AG10803 (cell line): Measurements from ENCODE around the gene KLHL17.

ENCODE experiments used
- DNase-seq: peaks from one replicate; pipeline ENCODE4 v3.0.0; 2010; ENCODE audit warnings: low read depth
- H3K4me3 ChIP-seq: 2 replicates; pipeline ENCODE4 v1.5.1; 2011; ENCODE audit warnings: mild to moderate bottlenecking, low read length, control low read depth
- TF ChIP-seq, protein P1 (sequence below): conservative IDR thresholded peaks from 2 replicates; pipeline ENCODE4 v1.5.1; 2011; ENCODE audit warnings: mild to moderate bottlenecking, low read length, control low read depth, inconsistent platforms

The KLHL17 gene

DNA sequence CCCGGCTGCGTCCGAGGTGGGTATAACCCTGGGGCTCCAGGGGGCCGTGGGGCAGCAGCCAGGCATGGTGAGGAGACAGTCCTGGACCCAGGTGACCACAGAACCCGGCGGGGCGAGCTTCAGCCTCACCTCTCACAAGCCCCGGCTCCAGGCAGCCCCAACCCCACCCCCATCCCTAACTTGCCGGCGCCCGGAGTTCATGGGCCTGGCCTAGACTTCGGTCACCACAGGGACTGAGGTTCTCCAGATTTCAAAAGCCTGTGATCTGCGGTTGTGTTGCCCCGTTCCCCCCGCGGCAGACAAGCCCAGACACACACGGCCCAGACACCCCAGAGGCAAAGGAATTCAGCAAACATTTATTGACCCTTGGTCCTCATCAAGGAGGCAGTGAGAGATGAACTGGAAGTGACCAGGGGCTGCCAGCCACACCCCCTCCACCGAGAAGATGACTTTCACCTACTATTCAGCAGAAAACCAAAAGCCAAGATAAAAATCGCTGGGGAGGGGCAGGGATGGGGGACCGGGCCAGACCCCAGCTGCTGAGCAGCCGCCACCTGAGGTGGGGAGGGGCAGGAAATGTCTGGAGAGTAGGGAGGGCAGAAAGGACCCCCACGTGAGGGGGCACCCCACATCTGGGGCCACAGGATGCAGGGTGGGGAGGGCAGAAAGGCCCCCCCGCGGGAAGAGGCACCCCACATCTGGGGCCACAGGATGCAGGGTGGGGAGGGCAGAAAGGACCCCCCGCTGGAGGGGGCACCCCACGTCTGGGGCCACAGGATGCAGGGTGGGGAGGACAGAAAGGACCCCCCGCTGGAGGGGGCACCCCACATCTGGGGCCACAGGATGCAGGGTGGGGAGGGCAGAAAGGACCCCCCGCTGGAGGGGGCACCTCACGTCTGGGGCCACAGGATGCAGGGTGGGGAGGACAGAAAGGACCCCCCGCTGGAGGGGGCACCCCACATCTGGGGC is 35.6 kb downstream of the KLHL17 start:
- no peak for DNase-seq
- H3K4me3 ChIP-seq, result no peak overlapping the region
- TF ChIP-seq, protein P1, sequence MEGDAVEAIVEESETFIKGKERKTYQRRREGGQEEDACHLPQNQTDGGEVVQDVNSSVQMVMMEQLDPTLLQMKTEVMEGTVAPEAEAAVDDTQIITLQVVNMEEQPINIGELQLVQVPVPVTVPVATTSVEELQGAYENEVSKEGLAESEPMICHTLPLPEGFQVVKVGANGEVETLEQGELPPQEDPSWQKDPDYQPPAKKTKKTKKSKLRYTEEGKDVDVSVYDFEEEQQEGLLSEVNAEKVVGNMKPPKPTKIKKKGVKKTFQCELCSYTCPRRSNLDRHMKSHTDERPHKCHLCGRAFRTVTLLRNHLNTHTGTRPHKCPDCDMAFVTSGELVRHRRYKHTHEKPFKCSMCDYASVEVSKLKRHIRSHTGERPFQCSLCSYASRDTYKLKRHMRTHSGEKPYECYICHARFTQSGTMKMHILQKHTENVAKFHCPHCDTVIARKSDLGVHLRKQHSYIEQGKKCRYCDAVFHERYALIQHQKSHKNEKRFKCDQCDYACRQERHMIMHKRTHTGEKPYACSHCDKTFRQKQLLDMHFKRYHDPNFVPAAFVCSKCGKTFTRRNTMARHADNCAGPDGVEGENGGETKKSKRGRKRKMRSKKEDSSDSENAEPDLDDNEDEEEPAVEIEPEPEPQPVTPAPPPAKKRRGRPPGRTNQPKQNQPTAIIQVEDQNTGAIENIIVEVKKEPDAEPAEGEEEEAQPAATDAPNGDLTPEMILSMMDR, result no peak

- TF ChIP-seq, protein P1, result no peak
- no peak for DNase-seq
Observed at GRCh38 chr1:996851-997712, 36.7 kb downstream of the KLHL17 start.

GRCh38 chr1:997713-997992 is 37.3 kb downstream of the KLHL17 start:
- no peak for DNase-seq
- TF ChIP-seq, protein P1, result no peak
- H3K4me3 ChIP-seq, result no peak overlapping the region

More at GRCh38 chr1:996851-997712, 36.7 kb downstream of the KLHL17 start:
- no peak overlapping the region for H3K4me3 ChIP-seq

DNA sequence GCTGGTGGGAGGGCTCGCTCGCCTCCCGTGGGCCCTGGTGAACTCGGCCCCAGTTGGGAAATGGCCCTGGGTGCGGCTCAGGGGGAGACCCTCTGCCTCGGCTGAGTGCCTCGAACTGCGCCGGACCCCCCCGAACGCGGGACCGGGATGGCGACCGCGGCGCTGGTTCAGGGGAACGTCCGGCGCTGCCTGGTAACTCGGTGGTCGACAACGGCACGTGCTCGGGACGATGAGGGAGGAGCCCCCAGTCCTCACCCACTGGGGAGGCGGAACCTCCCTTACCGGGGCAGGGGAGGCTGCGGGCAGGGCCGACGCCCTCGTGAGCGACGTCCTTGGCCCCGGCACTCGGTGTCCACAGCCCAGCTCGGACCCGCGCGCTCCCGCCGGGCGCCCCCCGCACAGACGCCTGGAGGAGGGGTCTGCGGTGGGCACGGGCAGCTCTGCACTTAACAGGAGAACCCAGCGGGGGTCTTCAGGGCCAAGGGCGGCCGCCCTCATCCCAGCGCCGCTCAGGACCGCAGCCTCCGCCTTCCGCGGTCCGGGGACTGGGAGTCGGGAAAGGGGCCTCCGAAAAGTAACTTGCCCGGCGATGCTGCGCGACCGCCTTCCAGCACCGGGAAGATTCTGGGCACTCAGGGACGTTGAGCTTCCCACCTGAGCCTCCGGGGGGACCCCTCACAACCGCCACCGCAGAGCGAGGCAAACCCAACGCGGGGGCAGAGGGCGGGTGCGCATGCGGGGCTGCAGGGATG is 37.8 kb downstream of the KLHL17 start:
- peak overlapping the region; percentile 24; the same call in 1 of the 2 replicates for H3K4me3 ChIP-seq
- TF ChIP-seq, protein P1, result no peak
- DNase-seq, result no peak

- no peak for DNase-seq
- TF ChIP-seq, protein P1, result no peak
- peak overlapping the region; percentile 36 for H3K4me3 ChIP-seq
Observed at GRCh38 chr1:998745-998994, 38.3 kb downstream of the KLHL17 start.

DNA sequence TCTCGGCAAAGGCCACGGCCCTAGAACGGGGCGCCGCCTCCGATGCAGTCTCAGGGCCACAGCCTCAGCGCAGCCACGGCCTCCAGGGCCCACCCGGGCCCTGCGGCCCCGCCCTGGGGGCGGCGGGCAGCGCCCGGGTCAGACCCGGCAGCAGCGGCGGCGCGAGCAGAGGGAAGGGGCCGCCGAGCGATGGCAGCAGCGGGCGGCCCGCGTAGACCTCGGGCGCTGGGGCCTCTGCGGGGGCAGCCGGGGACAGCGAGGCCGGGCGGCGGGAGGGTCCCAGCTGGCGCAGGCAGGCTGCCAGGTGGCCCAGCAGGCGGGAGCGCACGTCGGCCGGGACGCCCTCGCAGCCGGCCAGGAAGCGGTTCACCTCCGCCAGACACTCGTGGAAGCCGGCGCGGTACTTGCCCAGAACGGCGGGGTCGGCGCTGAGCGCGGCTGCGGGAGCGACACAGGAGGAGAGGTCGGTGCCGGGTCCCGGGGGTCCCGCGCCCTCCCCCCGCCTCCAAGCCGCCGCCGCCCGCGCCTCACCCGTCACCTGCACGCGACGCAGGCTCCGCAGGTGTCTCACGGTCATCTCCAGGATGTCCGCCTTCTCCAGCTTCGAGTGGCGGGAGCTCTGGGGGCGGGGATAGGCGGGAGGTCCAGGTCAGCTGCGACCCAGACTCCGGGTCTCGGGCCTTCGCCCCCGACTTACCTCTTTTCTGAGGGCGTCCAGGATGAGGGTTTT is 38.8 kb downstream of the KLHL17 start:
- DNase-seq, result no peak
- peak overlapping the region; percentile 66 for H3K4me3 ChIP-seq
- TF ChIP-seq, protein P1, result no peak
